Stomach smooth muscle (tissue), 2 donors: Measurements from ENCODE around the gene DEGS1.
A peak's percentile ranks its signal among the peaks of the same experiment; 100 is the strongest.

Source experiments
- H3K27ac ChIP-seq: one replicate; pipeline ENCODE4 v1.7.0; 2013; ENCODE audit warnings: mild to moderate bottlenecking, low read length, inconsistent platforms
- H3K27me3 ChIP-seq, 2 donors: one replicate each; pipeline ENCODE4 v1.7.0; 2013; ENCODE audit warnings: low read length in 2 of 2; ENCODE audit not compliant: insufficient read depth in 2 of 2, control insufficient read depth in 1 of 2
- H3K36me3 ChIP-seq, 2 donors: one replicate each; pipeline ENCODE4 v1.7.0; 2013; ENCODE audit warnings: low read length in 2 of 2; ENCODE audit not compliant: control insufficient read depth in 2 of 2, insufficient read depth in 2 of 2
- H3K4me1 ChIP-seq: one replicate; pipeline ENCODE4 v1.7.0; 2013; ENCODE audit warnings: low read length; ENCODE audit not compliant: control insufficient read depth, insufficient read depth
- H3K4me3 ChIP-seq, 2 donors: one replicate each; pipeline ENCODE4 v1.7.0; 2013; ENCODE audit warnings: low read length in 2 of 2
- H3K9ac ChIP-seq, 2 donors: one replicate each; pipeline ENCODE4 v1.7.0; 2013; ENCODE audit warnings: low read length in 2 of 2, mild to moderate bottlenecking in 1 of 2
- H3K9me3 ChIP-seq, 2 donors: one replicate each; pipeline ENCODE4 v1.7.0; 2013; ENCODE audit warnings: low read length in 2 of 2; ENCODE audit not compliant: control insufficient read depth in 2 of 2
- donor health status: healthy.
- donor health status: Pancreatic carcinoma.

DEGS1 gene

GRCh38 chr1:224182866-224183590 is at the start of gene DEGS1:
Gene DEGS1, plus strand, starts transcription at chr1:224183240. Its CDS starts 97 bp downstream, at chr1:224183337.
- no peaks in the 10 kb centered on the region for H3K27me3 ChIP-seq
- no peaks in the 10 kb centered on the region for H3K36me3 ChIP-seq
- peak within 1 kb of the TSS; percentile 92 to 97 for H3K9ac ChIP-seq
- H3K9me3 ChIP-seq = no peaks in the 10 kb centered on the region
- H3K27ac ChIP-seq = peak within 1 kb of the TSS; percentile 86
- H3K4me3 ChIP-seq = peak within 1 kb of the TSS; percentile 84 to 90
- H3K4me1 ChIP-seq = peaks cover 13% of the 10 kb centered on the region

DNA sequence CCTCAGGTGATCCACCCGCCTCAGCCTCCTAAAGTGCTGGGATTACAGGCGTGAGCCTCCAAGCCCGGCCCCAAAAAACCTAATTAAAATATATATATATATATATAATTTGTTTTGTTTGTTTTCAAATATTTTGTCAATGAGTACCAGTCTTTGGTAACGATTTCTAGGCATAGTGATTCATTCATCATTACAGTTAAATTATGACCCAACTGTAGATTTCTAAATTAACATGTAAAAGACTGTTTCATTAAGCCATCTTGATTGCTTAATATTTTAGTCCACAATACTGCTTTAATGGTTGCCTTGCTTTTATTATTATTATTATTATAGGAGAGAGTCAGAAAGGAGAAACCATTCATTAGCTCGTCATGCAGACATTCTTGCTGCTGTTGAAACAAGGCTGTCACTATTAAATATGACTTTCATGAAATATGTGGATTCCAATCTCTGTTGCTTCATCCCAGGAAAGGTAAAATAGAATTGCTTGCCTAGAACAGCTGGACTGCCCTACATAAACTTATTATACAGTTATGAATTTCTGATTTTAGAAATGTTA is 49.2 kb upstream of the DEGS1 start:
- Histone ChIP-seq H3K9me3 (no peaks in the 10 kb centered on the region), H3K4me3 (no peak overlapping the region), H3K9ac (no peak overlapping the region), H3K27me3 (no peaks in the 10 kb centered on the region), H3K27ac (no peak overlapping the region), H3K36me3 (peaks cover 22 to 28% of the 10 kb centered on the region in 2 donors), H3K4me1 (no peaks in the 10 kb centered on the region)

- Histone ChIP-seq H3K27me3 (no peaks in the 10 kb centered on the region), H3K36me3 (peaks cover 11 to 14% of the 10 kb centered on the region in 2 donors), H3K9ac (no peak overlapping the region), H3K4me3 (no peak overlapping the region), H3K4me1 (no peaks in the 10 kb centered on the region), H3K27ac (no peak overlapping the region), H3K9me3 (no peaks in the 10 kb centered on the region)
Observed at GRCh38 chr1:224137518-224137917, 45.5 kb upstream of the DEGS1 start.

- Histone ChIP-seq H3K9me3 (no peaks in the 10 kb centered on the region), H3K27me3 (no peaks in the 10 kb centered on the region), H3K36me3 (peaks cover 7 to 11% of the 10 kb centered on the region in 2 donors), H3K27ac (no peak overlapping the region), H3K9ac (no peak overlapping the region), H3K4me3 (no peak overlapping the region), H3K4me1 (no peaks in the 10 kb centered on the region)
Observed at GRCh38 chr1:224138198-224138597, 44.8 kb upstream of the DEGS1 start.

GRCh38 chr1:224141693-224142092 is 41.3 kb upstream of the DEGS1 start:
- no peak overlapping the region for H3K9ac ChIP-seq
- H3K9me3 ChIP-seq = no peaks in the 10 kb centered on the region
- H3K4me3 ChIP-seq = no peak overlapping the region
- H3K27me3 ChIP-seq = no peaks in the 10 kb centered on the region
- H3K36me3 ChIP-seq = peaks cover 7 to 11% of the 10 kb centered on the region in 2 donors
- no peaks in the 10 kb centered on the region for H3K4me1 ChIP-seq
- no peak overlapping the region for H3K27ac ChIP-seq

DNA sequence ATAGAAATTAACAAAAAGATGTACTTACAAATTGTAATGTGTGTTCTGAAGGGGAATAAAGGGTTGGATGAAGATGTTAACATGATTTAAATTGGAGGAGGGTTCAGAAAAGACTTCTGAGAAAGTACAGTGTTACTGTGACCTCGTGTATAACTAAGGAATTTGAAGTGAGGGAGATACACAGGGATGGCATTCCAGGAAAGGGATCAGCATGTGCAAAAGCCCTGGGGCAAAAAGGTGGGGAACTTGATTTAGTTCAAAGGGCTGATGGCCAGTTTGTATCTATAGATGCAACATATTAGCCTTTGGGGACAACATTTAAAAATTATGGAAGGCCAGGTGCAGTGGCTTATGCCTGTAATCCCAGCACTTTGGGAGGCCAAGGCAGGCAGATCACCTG is 33.3 kb upstream of the DEGS1 start:
- Histone ChIP-seq H3K27ac (no peak overlapping the region), H3K36me3 (no peaks in the 10 kb centered on the region), H3K9ac (no peak overlapping the region), H3K4me3 (no peak overlapping the region), H3K4me1 (no peaks in the 10 kb centered on the region), H3K27me3 (no peaks in the 10 kb centered on the region), H3K9me3 (no peaks in the 10 kb centered on the region)

DNA sequence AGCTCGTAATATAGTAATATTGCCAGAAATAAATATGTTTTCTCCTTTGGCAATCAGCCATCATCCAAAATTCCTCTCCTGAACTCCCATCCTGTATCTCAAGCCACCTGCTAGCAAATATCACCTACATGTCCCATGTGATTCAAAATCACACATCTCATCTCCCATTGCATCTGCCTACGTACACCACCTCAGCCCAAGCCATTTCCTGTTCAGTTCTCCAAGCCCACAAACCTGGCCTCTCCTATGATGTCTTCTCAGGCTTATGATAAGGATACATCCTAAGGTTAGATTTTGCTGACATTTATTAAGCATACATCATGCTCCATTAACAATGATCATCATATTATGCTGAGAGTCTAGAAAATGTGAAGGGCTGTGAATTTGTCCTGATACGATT is 31.9 kb upstream of the DEGS1 start:
- Histone ChIP-seq H3K4me3 (no peak overlapping the region), H3K4me1 (no peaks in the 10 kb centered on the region), H3K9ac (no peak overlapping the region), H3K36me3 (no peaks in the 10 kb centered on the region), H3K27me3 (no peaks in the 10 kb centered on the region), H3K9me3 (no peaks in the 10 kb centered on the region), H3K27ac (no peak overlapping the region)

- H3K4me3 ChIP-seq = no peak overlapping the region
- no peaks in the 10 kb centered on the region for H3K4me1 ChIP-seq
- peaks cover 13 to 21% of the 10 kb centered on the region in 2 donors for H3K36me3 ChIP-seq
- no peaks in the 10 kb centered on the region for H3K9me3 ChIP-seq
- no peak overlapping the region for H3K9ac ChIP-seq
- no peaks in the 10 kb centered on the region for H3K27me3 ChIP-seq
- no peak overlapping the region for H3K27ac ChIP-seq
Observed at GRCh38 chr1:224157316-224157715, 25.7 kb upstream of the DEGS1 start.

DNA sequence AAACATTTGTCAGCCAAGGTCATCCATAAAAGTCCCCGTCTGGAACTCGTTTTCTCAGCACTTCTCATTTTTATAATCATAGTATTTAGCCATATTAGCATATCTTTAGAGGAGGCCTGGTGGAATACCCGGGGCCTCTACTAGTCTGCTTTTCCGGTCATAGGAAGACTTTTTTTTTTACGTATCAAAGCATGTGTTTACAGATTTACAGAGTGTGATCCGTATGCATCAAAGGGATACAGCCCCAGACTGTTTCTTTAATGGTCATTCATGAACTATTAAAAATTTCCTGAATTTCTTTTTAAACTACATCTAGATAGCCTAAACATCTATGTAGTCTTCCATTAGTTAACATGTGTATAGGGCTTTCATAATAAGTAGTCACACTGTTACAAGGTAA is 23.5 kb upstream of the DEGS1 start:
- Histone ChIP-seq H3K4me3 (no peak overlapping the region), H3K27me3 (no peaks in the 10 kb centered on the region), H3K9ac (no peak overlapping the region), H3K36me3 (peaks cover 13 to 21% of the 10 kb centered on the region in 2 donors), H3K9me3 (no peaks in the 10 kb centered on the region), H3K4me1 (no peaks in the 10 kb centered on the region), H3K27ac (no peak overlapping the region)

GRCh38 chr1:224160171-224160682 is 22.8 kb upstream of the DEGS1 start:
- Histone ChIP-seq H3K27me3 (no peaks in the 10 kb centered on the region), H3K9me3 (no peaks in the 10 kb centered on the region)

DNA sequence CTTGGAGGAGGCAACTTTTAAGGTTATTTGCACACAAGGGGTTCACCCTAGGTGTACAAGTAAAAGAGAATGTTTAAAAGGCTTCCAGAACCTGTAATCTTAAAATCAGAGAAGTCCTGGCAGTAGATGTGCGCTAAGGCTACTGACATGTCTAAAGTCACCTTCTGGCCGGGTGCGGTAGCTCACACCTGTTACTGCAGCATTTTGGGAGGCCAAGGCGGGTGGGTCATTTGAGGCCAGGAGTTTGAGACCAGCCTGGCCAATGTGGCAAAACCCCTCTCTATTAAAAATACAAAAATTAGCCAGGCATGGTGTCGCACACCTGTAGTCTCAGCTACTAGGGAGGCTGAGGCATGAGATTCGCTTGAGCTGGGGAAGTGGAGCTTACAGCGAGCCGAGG is 20.3 kb upstream of the DEGS1 start:
- no peaks in the 10 kb centered on the region for H3K9me3 ChIP-seq
- no peaks in the 10 kb centered on the region for H3K27me3 ChIP-seq
- peaks cover 7 to 13% of the 10 kb centered on the region in 2 donors for H3K36me3 ChIP-seq
- no peak overlapping the region for H3K9ac ChIP-seq
- no peak overlapping the region for H3K27ac ChIP-seq
- no peaks in the 10 kb centered on the region for H3K4me1 ChIP-seq
- no peak overlapping the region for H3K4me3 ChIP-seq

More at GRCh38 chr1:224160171-224160682, 22.8 kb upstream of the DEGS1 start:
- Histone ChIP-seq H3K4me1 (no peaks in the 10 kb centered on the region), H3K4me3 (no peak overlapping the region), H3K27ac (no peak overlapping the region), H3K9ac (no peak overlapping the region), H3K36me3 (peaks cover 13 to 21% of the 10 kb centered on the region in 2 donors)
